T-helper 17 cell (primary cell): Measurements from ENCODE around the gene IFNE. TPM values are rescaled to one million over a fixed set of nuclear protein-coding genes. Genes with fewer than 3 reads are reported as not detected.

ENCODE experiments used
- ATAC-seq: fragments of 150-1000 bp; cut with Tn5 transposase; 2 replicates; pipeline ENCODE4 v1.10.0; 2021; ENCODE audit warnings: mild to moderate bottlenecking, moderate library complexity
- DNase-seq, 3 donors: peaks; one replicate each; pipeline versions ENCODE4 v3.0.0 to v3.0.0-alpha.2; 2020 to 2021
- H3K9me3 ChIP-seq: one replicate; pipeline ENCODE4 v1.7.0; 2013; ENCODE audit warnings: low read length, mild to moderate bottlenecking; ENCODE audit not compliant: control insufficient read depth, poor library complexity, severe bottlenecking
- H3K27ac Mint-ChIP-seq: one replicate; pipeline ENCODE4 v1.8.0; 2022; ENCODE audit warnings: mild to moderate bottlenecking, moderate library complexity, mixed read lengths
- H3K27me3 Mint-ChIP-seq: one replicate; pipeline ENCODE4 v1.8.0; 2022; ENCODE audit warnings: mixed read lengths
- H3K36me3 Mint-ChIP-seq: one replicate; pipeline ENCODE4 v1.8.0; 2022; ENCODE audit warnings: low read depth, mixed read lengths
- H3K4me1 Mint-ChIP-seq: one replicate; pipeline ENCODE4 v1.8.0; 2022; ENCODE audit warnings: mild to moderate bottlenecking, mixed read lengths
- H3K4me3 Mint-ChIP-seq: one replicate; pipeline ENCODE4 v1.8.0; 2022; ENCODE audit warnings: mild to moderate bottlenecking, moderate library complexity, mixed read lengths
- total RNA-seq, 4 donors: library from RNA in 2 of 4; stranded (reverse) in 2 of 4; gene quantifications; one replicate each; pipeline ENCODE4 v1.2.3 and lab custom pipeline; 2022 to 2026

IFNE gene
- total RNA-seq, 2 donors from 2014 or later = not detected

DNA sequence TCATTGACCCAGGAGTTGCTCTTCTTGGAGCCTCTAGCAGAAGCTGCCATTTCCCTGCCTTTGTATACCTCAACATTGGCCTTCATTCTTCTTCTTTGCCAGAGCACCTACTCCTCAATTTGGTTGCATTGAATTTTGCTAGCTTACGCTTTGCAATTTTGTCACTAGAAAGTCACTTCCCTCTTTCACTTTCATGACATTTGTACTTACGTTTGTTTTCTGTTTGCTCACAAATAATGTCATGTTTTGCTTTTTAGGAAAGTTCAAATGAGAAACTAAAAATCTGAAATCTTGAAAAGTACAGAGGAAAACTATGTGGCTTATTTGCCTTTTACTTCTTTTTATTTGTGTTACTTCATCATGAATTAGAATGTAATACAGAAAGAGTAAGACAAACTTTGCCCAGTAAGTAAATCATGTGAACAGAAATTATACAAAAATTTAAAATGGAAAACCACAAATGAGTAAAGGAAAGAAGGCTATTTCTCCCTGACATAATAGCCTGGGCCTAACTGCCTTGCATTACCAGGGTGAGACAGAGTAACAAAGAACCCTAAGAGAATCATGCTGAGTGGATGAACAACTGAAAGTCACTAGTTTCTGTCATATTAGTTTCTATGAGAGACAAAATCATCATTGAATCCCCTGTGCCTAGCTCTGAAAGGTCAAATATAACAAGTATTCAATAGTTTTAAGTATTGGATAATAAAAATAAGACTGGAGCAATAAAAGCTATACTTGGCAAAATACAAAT, 49.3 kb downstream of the IFNE start:
- DNase-seq = no peak
- Mint-ChIP-seq H3K36me3 (no peaks in the 10 kb centered on the region), H3K4me1 (no peaks in the 10 kb centered on the region), H3K27ac (no peak overlapping the region), H3K27me3 (peaks cover 58% of the 10 kb centered on the region), H3K4me3 (no peak overlapping the region)
- no peak for ATAC-seq
- H3K9me3 ChIP-seq = no peaks in the 10 kb centered on the region

Other genes starting within 250 kb of the IFNE start
- gene IFNA14, start 242.3 kb downstream of the IFNE start, total RNA-seq = not detected
- not detected for gene IFNA5, start 177.0 kb downstream of the IFNE start, total RNA-seq
- gene KLHL9, start 146.9 kb downstream of the IFNE start, total RNA-seq = 10 to 100 TPM; 13.7 to 16.2 TPM
- not detected for gene IFNA6, start 131.4 kb downstream of the IFNE start, total RNA-seq
- not detected for gene IFNA13, start 114.3 kb downstream of the IFNE start, total RNA-seq
- gene IFNA2, start 96.9 kb downstream of the IFNE start, total RNA-seq = not detected
- not detected for gene IFNA8, start 73.2 kb downstream of the IFNE start, total RNA-seq
- not detected for gene IFNA1, start 41.9 kb downstream of the IFNE start, total RNA-seq